Mesendoderm (in vitro differentiated cells): ENCODE measurements around the gene WNT2.

ENCODE experiments used
- DNase-seq: peaks from one replicate; pipeline ENCODE4 v3.0.0; 2013
- H2AK5ac ChIP-seq: 2 replicates; pipeline ENCODE4 v1.6.1; 2013; ENCODE audit warnings: low read length, inconsistent platforms
- H2BK120ac ChIP-seq: 2 replicates; pipeline ENCODE4 v1.6.1; 2013; ENCODE audit warnings: low read depth, mild to moderate bottlenecking, low read length, moderate library complexity, mixed read lengths
- H2BK15ac ChIP-seq: replicated peaks from 2 replicates; pipeline ENCODE4 v1.6.1; 2013; ENCODE audit warnings: low read depth, mild to moderate bottlenecking, moderate library complexity
- H2BK5ac ChIP-seq: 2 replicates; pipeline ENCODE4 v1.6.1; 2013; ENCODE audit warnings: low read length, inconsistent platforms
- H3K18ac ChIP-seq: 2 replicates; pipeline ENCODE4 v1.6.1; 2013; ENCODE audit warnings: mild to moderate bottlenecking, low read length, mixed read lengths
- H3K23ac ChIP-seq: one replicate; pipeline ENCODE4 v1.6.1; 2013; ENCODE audit warnings: low read length
- H3K27ac ChIP-seq: 2 replicates; pipeline ENCODE4 v1.5.1; 2013; ENCODE audit warnings: low read depth, mild to moderate bottlenecking, inconsistent platforms, low read length, moderate library complexity
- H3K27me3 ChIP-seq: 2 replicates; pipeline ENCODE4 v1.6.1; 2013; ENCODE audit warnings: low read length, control low read depth, mild to moderate bottlenecking, inconsistent platforms; ENCODE audit not compliant: insufficient read depth, poor library complexity
- H3K36me3 ChIP-seq: 2 replicates; pipeline ENCODE4 v1.6.1; 2013; ENCODE audit warnings: low read length, inconsistent platforms; ENCODE audit not compliant: control insufficient read depth, insufficient read depth
- H3K4ac ChIP-seq: one replicate; pipeline ENCODE4 v1.6.1; 2013; ENCODE audit warnings: low read depth, mild to moderate bottlenecking, low read length, moderate library complexity
- H3K4me1 ChIP-seq: 2 replicates; pipeline ENCODE4 v1.6.1; 2013; ENCODE audit warnings: low read depth, low read length, inconsistent platforms; ENCODE audit not compliant: control insufficient read depth
- H3K4me2 ChIP-seq: 2 replicates; pipeline ENCODE4 v1.6.1; 2013; ENCODE audit warnings: low read length
- H3K4me3 ChIP-seq: 2 replicates; pipeline ENCODE4 v1.5.1; 2013; ENCODE audit warnings: mild to moderate bottlenecking, low read length
- H3K56ac ChIP-seq: one replicate; pipeline ENCODE4 v1.6.1; 2013; ENCODE audit warnings: low read length
- H3K79me1 ChIP-seq: 2 replicates; pipeline ENCODE4 v1.6.1; 2013; ENCODE audit warnings: low read length, inconsistent platforms
- H3K79me2 ChIP-seq: 2 replicates; pipeline ENCODE4 v1.6.1; 2013; ENCODE audit warnings: mild to moderate bottlenecking, low read length; ENCODE audit not compliant: control insufficient read depth, insufficient read depth
- H3K9ac ChIP-seq: 2 replicates; pipeline ENCODE4 v1.6.1; 2013; ENCODE audit warnings: low read length, inconsistent platforms
- H4K5ac ChIP-seq: one replicate; pipeline ENCODE4 v1.6.1; 2013; ENCODE audit warnings: low read length
- H4K8ac ChIP-seq: one replicate; pipeline ENCODE4 v1.6.1; 2013; ENCODE audit warnings: low read depth, mild to moderate bottlenecking, control low read depth, low read length, moderate library complexity
- WGBS: extraction: QIAGEN DNeasy Blood & Tissue Kit; methylation state at CpG from one replicate; pipeline ENCODE4 v1.1.7; 2013; ENCODE audit warnings: low lambda C conversion rate, missing lambda C conversion rate; ENCODE audit not compliant: insufficient coverage; ENCODE audit errors: extremely low coverage; 5-methylcytosine and 5-hydroxymethylcytosine counted together

The WNT2 gene

GRCh38 chr7:117332031-117332430 lies 9.2 kb upstream of the WNT2 start:
- H2BK15ac ChIP-seq: no peak overlapping the region
- H3K79me2 ChIP-seq: no peaks in the 10 kb centered on the region

DNA sequence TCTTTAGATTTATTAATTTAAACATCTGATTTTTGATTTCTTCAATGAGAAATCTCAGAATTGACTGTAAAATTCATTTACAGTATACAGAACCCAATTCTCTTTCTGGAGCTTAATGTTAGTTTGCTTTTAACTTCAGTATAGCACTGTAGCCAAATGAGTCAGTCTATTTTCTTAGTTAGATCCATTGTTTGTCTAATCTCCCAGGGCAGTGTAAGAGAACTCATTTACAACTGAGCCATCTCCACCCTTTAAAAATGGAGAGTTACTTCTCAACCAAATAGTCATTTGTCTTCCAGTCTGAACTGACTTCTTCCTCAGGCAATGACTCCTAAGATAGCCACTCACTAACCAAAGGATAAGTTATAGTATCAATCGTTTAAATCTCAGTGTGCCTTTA lies 3.0 kb upstream of the WNT2 start:
- Histone ChIP-seq H3K23ac (no peak overlapping the region), H3K4me3 (no peak overlapping the region), H3K9ac (no peak overlapping the region), H3K56ac (no peak overlapping the region), H2BK120ac (no peak overlapping the region), H4K5ac (no peak overlapping the region), H3K36me3 (no peaks in the 10 kb centered on the region), H3K18ac (no peak overlapping the region), H3K27ac (no peak overlapping the region), H2BK5ac (no peak overlapping the region), H4K8ac (no peak overlapping the region), H2AK5ac (no peak overlapping the region), H3K4ac (no peak overlapping the region), H3K27me3 (peaks cover 40% of the 10 kb centered on the region), H3K79me2 (no peaks in the 10 kb centered on the region), H3K4me2 (no peak overlapping the region), H3K79me1 (no peaks in the 10 kb centered on the region), H3K4me1 (no peaks in the 10 kb centered on the region), H2BK15ac (no peak overlapping the region)
- no peak for DNase-seq
- WGBS: no CpG with 5 or more reads among the region's 1 CpG

More at GRCh38 chr7:117332031-117332430, 9.2 kb upstream of the WNT2 start:
- Histone ChIP-seq H3K4me1 (no peaks in the 10 kb centered on the region), H4K8ac (no peak overlapping the region), H3K27ac (no peak overlapping the region), H3K27me3 (no peaks in the 10 kb centered on the region), H3K18ac (no peak overlapping the region), H3K36me3 (no peaks in the 10 kb centered on the region), H2BK120ac (no peak overlapping the region), H3K4ac (no peak overlapping the region), H3K9ac (no peak overlapping the region), H3K79me1 (no peaks in the 10 kb centered on the region), H3K23ac (no peak overlapping the region), H2AK5ac (no peak overlapping the region), H3K56ac (no peak overlapping the region), H4K5ac (no peak overlapping the region), H2BK5ac (no peak overlapping the region), H3K4me2 (no peak overlapping the region), H3K4me3 (no peak overlapping the region)
- no peak for DNase-seq

GRCh38 chr7:117324960-117325359 lies 2.1 kb upstream of the WNT2 start:
- H3K23ac ChIP-seq: no peak overlapping the region
- no peak overlapping the region for H3K4ac ChIP-seq
- no peaks in the 10 kb centered on the region for H3K4me1 ChIP-seq
- H3K36me3 ChIP-seq: no peaks in the 10 kb centered on the region
- no peaks in the 10 kb centered on the region for H3K79me1 ChIP-seq
- no peak overlapping the region for H3K27ac ChIP-seq
- H3K79me2 ChIP-seq: no peaks in the 10 kb centered on the region
- H3K18ac ChIP-seq: no peak overlapping the region
- peak; percentile 67 for DNase-seq
- H3K4me2 ChIP-seq: no peak overlapping the region
- H2AK5ac ChIP-seq: no peak overlapping the region
- H3K27me3 ChIP-seq: peaks cover 46% of the 10 kb centered on the region
- no peak overlapping the region for H3K56ac ChIP-seq
- no peak overlapping the region for H2BK5ac ChIP-seq
- H4K8ac ChIP-seq: no peak overlapping the region
- H3K4me3 ChIP-seq: no peak overlapping the region
- no CpG with 5 or more reads among the region's 4 CpGs for whole genome bisulfite sequencing
- no peak overlapping the region for H3K9ac ChIP-seq
- H2BK15ac ChIP-seq: no peak overlapping the region
- H2BK120ac ChIP-seq: no peak overlapping the region
- H4K5ac ChIP-seq: no peak overlapping the region

DNA sequence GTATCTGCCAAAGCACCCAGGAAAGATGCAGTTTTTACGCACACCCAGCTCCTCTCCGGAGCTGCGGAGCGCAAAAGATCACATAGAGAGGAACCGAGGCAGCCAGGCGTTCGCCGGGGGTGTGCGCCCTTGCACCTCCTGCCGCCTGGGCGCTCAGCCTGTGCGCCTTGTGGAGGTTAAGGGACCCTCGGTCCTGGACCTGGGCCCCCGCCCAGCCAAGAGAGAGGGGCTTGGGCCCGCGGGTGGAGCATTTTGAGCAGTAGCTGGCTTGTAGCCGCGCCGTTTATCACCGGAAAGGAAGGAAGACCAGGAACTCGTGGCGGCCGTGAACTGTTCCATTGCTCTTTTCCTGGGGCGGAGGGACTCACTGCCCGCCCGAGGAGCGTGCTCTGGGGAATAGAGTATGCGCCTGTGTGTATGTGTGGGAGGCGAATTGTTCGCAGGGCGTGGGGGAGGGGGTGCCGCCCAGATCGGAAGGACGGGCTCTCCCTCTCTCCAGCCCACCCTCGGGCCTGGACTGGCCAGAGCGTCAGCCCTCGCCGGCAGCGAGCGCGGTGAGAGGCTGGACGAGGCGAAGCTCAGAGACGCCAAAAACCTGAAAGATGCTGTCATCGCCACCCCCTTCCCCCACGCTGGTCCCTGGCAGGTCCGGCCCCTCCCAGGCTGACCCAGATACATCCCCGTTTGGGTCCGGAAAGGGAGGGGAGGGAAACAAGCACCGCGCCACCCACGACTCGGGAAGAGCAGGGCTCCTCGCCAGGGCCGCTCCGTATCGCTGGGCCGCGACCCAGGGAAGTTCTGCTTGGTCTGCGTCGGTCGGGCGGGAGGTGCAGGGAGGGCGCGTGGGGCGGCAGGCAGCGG lies 1.2 kb upstream of the WNT2 start:
- no CpG with 5 or more reads among the region's 67 CpGs for WGBS
- H3K27ac ChIP-seq: no peak overlapping the region
- DNase-seq: peak; percentile 48

GRCh38 chr7:117323305-117323850 lies 520 bp upstream of the WNT2 start:
- no CpG with 5 or more reads among the region's 25 CpGs for WGBS
- Histone ChIP-seq H4K8ac (no peak overlapping the region), H3K9ac (peak overlapping the region; percentile 47), H3K36me3 (no peaks in the 10 kb centered on the region), H3K4me2 (peak overlapping the region; percentile 92), H4K5ac (no peak overlapping the region), H3K79me1 (no peaks in the 10 kb centered on the region), H3K27ac (no peak overlapping the region), H2BK120ac (no peak overlapping the region), H3K23ac (no peak overlapping the region), H3K79me2 (no peaks in the 10 kb centered on the region), H3K4me1 (no peaks in the 10 kb centered on the region), H2AK5ac (no peak overlapping the region), H2BK15ac (no peak overlapping the region), H3K4me3 (peak overlapping the region; percentile 41), H3K18ac (no peak overlapping the region), H3K56ac (peak overlapping the region; percentile 63), H2BK5ac (no peak overlapping the region), H3K27me3 (peaks cover 47% of the 10 kb centered on the region), H3K4ac (no peak overlapping the region)
- peak; percentile 52 for DNase-seq

More for the DNA sequence above, 1.2 kb upstream of the WNT2 start:
- Histone ChIP-seq H2BK120ac (no peak overlapping the region), H3K9ac (peak overlapping the region; percentile 47), H3K4me1 (no peaks in the 10 kb centered on the region), H3K79me1 (no peaks in the 10 kb centered on the region), H4K5ac (no peak overlapping the region), H2BK5ac (no peak overlapping the region), H3K4me3 (peak overlapping the region; percentile 41), H3K27me3 (peaks cover 47% of the 10 kb centered on the region), H3K4me2 (peak overlapping the region; percentile 92), H3K56ac (peak overlapping the region; percentile 63), H3K4ac (no peak overlapping the region), H2AK5ac (no peak overlapping the region), H3K79me2 (no peaks in the 10 kb centered on the region), H4K8ac (no peak overlapping the region), H2BK15ac (no peak overlapping the region), H3K36me3 (no peaks in the 10 kb centered on the region), H3K18ac (no peak overlapping the region), H3K23ac (no peak overlapping the region)
